ENCODE data around the gene PROZ.

The PROZ gene

DNA sequence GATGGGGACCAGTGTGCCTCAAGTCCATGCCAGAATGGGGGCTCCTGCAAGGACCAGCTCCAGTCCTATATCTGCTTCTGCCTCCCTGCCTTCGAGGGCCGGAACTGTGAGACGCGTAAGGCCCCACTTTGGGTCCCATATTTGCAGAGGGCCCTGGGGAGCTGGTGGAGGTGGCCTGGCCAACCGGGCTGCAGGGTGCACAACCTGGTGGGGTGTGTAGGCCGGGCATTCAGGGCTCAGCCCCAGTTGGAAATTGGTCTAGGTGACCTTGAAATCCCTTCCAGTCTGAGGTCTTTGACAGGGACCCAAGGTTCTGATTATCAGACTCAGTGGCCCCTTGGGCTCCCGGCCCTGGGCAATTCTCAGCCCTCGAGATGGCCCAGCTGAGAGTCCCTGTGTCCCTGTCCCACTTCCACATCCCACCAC is 44.6 kb upstream of the PROZ start:
- no peak overlapping the region for H3K4me3 ChIP-seq (ENCODE audit: low read depth, low read length)
- TF ChIP-seq, protein P1, sequence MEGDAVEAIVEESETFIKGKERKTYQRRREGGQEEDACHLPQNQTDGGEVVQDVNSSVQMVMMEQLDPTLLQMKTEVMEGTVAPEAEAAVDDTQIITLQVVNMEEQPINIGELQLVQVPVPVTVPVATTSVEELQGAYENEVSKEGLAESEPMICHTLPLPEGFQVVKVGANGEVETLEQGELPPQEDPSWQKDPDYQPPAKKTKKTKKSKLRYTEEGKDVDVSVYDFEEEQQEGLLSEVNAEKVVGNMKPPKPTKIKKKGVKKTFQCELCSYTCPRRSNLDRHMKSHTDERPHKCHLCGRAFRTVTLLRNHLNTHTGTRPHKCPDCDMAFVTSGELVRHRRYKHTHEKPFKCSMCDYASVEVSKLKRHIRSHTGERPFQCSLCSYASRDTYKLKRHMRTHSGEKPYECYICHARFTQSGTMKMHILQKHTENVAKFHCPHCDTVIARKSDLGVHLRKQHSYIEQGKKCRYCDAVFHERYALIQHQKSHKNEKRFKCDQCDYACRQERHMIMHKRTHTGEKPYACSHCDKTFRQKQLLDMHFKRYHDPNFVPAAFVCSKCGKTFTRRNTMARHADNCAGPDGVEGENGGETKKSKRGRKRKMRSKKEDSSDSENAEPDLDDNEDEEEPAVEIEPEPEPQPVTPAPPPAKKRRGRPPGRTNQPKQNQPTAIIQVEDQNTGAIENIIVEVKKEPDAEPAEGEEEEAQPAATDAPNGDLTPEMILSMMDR (IDR thresholded peaks at IDR 0.05; ENCODE audit: control insufficient read depth, extremely low read depth, insufficient read depth) = no peak
- DNase-seq (ENCODE audit: low read depth) = no peak

DNA sequence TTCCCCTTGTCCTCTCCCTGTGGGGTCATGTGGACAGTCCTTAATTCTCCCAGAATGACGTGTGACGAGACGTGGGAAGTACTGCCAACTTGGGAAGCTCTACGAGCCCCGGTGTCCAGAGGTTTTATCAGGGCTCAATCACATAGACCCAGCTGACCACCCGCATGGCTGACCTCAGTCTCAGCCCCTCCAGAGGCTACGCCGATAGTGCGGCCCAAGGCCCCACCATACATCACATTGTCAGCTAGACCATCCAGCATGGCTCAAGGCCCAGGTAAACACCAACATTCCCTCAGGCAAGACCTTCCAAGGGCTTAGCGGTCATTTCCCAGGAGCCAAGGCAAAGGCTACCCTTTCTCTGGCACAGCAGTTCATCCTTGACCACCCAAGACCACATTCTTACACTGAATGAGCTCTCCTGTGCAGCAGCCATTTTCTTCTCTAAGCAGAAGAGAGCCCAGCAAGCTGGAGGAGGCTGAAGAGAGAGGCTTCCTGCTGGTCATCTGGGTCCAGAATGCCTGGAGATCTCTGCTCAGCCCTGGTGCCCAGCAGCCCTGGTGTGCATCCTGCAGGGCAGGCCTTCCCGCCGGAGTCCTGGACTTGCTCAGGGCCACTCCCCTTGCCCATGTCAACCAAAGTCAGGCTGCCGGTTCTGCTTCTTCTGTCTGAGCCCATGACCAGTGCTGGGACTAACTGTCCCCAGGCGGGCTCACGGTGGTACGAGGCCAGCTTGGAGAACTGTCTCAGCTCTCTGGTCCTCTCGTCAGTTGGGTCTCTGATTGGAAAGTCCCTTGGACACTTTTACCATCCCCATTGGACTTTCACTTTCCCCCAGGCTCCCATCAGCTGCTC is 43.7 kb upstream of the PROZ start:
- TF ChIP-seq, protein P1 (IDR thresholded peaks at IDR 0.05; ENCODE audit: control insufficient read depth, extremely low read depth, insufficient read depth) = no peak

DNA sequence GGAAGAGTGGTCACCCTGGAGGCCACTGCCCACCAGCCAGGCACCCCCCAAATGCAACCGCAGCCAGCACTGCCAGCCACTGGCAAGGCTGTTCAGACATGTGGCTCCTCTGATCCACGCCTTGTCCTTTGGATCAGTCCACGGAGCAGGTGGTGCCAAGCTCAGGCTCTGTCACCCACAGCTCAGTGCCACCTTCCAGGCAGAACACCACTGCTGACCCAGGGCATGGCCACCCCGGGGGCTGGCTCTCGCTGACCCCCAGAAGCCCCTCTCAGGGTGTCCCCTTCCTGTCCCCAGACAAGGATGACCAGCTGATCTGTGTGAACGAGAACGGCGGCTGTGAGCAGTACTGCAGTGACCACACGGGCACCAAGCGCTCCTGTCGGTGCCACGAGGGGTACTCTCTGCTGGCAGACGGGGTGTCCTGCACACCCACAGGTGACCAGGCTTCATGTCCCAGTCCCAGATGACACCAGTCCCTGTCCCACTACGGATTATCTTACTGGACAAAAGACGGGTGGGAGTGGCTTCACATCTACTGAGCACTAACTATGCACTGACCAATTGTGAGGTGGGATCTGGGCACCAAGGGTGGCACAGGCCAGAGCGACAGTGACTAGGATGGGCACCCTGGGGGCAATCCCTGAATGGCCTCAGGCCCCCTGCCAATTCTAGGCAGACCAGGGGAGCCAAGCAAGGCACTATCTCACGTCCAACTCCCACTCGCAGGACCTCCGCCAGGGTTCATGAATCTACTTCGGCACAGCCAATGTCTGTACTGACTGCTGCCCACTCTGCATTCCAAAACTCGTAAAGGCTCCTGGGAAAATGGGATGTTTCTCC is 42.9 kb upstream of the PROZ start:
- no peak for DNase-seq (ENCODE audit: low read depth)
- no peak overlapping the region for H3K4me3 ChIP-seq (ENCODE audit: low read depth, low read length)
- TF ChIP-seq, protein P1 (IDR thresholded peaks at IDR 0.05; ENCODE audit: control insufficient read depth, extremely low read depth, insufficient read depth) = no peak

More for the DNA sequence above, 43.7 kb upstream of the PROZ start:
- H3K4me3 ChIP-seq (ENCODE audit: low read depth, low read length) = no peak overlapping the region
- DNase-seq (ENCODE audit: low read depth) = no peak

DNA sequence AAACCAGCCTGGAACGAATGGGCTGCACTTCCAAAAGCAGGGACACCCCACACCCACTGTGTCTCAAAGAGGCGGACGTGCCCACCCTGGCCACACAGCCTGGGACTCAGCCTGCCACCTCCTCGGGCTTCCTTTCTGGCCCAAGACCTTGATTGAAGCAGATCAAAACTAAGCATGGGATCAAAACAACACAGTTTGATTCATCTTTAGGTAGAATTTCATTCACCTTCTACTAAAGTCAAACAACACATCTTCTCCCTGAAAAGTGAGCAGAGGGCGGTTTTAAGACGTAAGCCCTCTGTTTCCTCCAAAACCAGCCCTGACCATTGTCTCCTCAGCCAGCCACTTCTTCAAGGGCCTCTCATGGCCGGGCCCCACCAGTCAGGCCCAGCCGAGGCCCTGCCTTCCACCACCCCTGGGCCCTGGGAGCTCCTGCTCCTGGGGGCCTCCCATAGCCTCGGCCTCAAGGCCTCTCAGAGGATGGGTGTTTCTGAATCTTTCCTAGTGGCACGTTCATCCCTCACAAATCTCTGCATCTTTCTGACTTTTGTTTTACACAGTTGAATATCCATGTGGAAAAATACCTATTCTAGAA is 42.1 kb upstream of the PROZ start:
- TF ChIP-seq, protein P1 (IDR thresholded peaks at IDR 0.05; ENCODE audit: control insufficient read depth, extremely low read depth, insufficient read depth) = no peak
- no peak for DNase-seq (ENCODE audit: low read depth)
- no peak overlapping the region for H3K4me3 ChIP-seq (ENCODE audit: low read depth, low read length)

DNA sequence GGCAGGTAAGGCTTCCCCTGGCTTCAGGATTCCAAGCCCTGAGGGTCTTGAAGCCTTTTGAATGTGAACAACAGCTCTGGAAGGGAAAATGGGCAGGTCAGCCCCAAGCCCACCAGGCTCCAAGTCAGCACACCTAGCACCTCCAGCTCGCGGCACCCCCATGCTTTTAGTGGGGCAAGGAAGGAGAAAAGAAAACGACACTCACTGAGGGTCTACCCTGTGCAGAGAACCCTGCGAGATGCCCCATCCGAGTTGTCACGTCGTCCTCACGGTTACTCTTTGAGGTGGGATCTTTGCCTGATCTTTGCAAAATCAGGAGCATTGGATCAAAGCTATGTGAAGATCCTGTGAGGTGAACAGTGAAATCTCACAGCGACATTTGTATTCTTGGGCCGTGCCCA is 41.6 kb upstream of the PROZ start:
- no peak for DNase-seq (ENCODE audit: low read depth)
- TF ChIP-seq, protein P1 (IDR thresholded peaks at IDR 0.05; ENCODE audit: control insufficient read depth, extremely low read depth, insufficient read depth) = no peak
- no peak overlapping the region for H3K4me3 ChIP-seq (ENCODE audit: low read depth, low read length)

DNA sequence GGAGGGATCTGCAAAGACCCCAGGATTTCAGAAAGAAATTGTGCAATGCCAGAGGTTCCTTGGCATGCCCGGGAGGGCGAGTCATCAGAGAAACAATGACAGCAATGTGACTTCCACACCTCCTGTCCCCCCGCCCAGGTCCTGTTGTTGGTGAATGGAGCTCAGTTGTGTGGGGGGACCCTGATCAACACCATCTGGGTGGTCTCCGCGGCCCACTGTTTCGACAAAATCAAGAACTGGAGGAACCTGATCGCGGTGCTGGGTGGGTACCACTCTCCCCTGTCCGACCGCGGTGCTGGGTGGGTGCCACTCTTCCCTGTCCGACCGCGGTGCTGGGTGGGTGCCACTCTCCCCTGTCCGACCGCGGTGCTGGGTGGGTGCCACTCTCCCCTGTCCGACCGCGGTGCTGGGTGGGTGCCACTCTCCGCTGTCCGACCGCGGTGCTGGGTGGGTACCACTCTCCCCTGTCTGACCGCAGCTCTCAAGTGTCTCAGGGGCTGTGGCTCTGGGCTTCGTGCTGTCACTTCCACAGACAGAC is 41.0 kb upstream of the PROZ start:
- DNase-seq (ENCODE audit: low read depth) = no peak
- TF ChIP-seq, protein P1 (IDR thresholded peaks at IDR 0.05; ENCODE audit: control insufficient read depth, extremely low read depth, insufficient read depth) = no peak

More for the DNA sequence above, 41.0 kb upstream of the PROZ start:
- no peak overlapping the region for H3K4me3 ChIP-seq (ENCODE audit: low read depth, low read length)
